B cell (primary cell): ENCODE measurements around the gene SAMM50. TPM values are rescaled to one million over a fixed set of nuclear protein-coding genes. Genes with fewer than 3 reads are reported as not detected.

Source experiments
- ATAC-seq: fragments of 200-7000 bp; cut with Tn5 transposase; one replicate; pipeline ENCODE4 v1.10.0; 2021; ENCODE audit warnings: low read depth, mild to moderate bottlenecking, moderate number of reproducible peaks, moderate library complexity
- CTCF ChIA-PET: fragments of 350-600 bp; sonication (Branson Sonifier 250); formaldehyde crosslinking; loops from one replicate; lab custom pipeline; 2021; ENCODE audit warnings: antibody characterized with exemption, inconsistent platforms; lab: Charles Lee
- POLR2A ChIA-PET: fragments of 350-600 bp; sonication (Branson Sonifier 250); formaldehyde crosslinking; loops from one replicate; lab custom pipeline; 2021; ENCODE audit warnings: antibody characterized with exemption; lab: Charles Lee
- DNase-seq: peaks from one replicate; pipeline ENCODE4 v3.0.0; 2013
- H2AFZ ChIP-seq: 2 replicates; pipeline ENCODE4 v1.6.1; 2012; ENCODE audit warnings: mild to moderate bottlenecking, low read depth, low read length; ENCODE audit not compliant: insufficient read depth, poor library complexity, severe bottlenecking
- H3K27ac ChIP-seq, 2 donors: 1 replicate in 1 of 2; 2 replicates in 1 of 2; pipeline ENCODE4 v1.5.1; 2012 to 2013; ENCODE audit warnings: low read length in 2 of 2, mild to moderate bottlenecking in 2 of 2, moderate library complexity in 1 of 2
- H3K27me3 ChIP-seq, 4 experiments: fragments of 200-600 bp in 1 of 4; sonication (generic) in 1 of 4; replicated peaks in 1 of 4; 1 replicate in 2 of 4; 2 replicates in 2 of 4; pipeline versions ENCODE4 v1.6.1 to v1.7.0; 2013 to 2016; ENCODE audit warnings: low read length in 3 of 4, mild to moderate bottlenecking in 2 of 4, mixed read lengths in 1 of 4, moderate library complexity in 1 of 4; ENCODE audit not compliant: insufficient read depth in 4 of 4, control insufficient read depth in 3 of 4; ENCODE audit errors: control extremely low read depth in 1 of 4
- H3K36me3 ChIP-seq, 2 experiments: replicated peaks in 1 of 2; 1 replicate in 1 of 2; 2 replicates in 1 of 2; pipeline versions ENCODE4 v1.6.1 to v1.7.1; 2013; ENCODE audit warnings: low read length in 1 of 2; ENCODE audit not compliant: insufficient read depth in 2 of 2, control insufficient read depth in 1 of 2; ENCODE audit errors: control extremely low read depth in 1 of 2, extremely low read depth in 1 of 2
- H3K4me1 ChIP-seq, 2 donors: fragments of 200-600 bp in 1 of 2; sonication (generic) in 1 of 2; 1 replicate in 1 of 2; 2 replicates in 1 of 2; pipeline versions ENCODE4 v1.5.1 to v1.6.1; 2013 to 2017; ENCODE audit warnings: low read length in 2 of 2; ENCODE audit not compliant: control insufficient read depth in 2 of 2, insufficient read depth in 2 of 2
- H3K4me2 ChIP-seq: replicated peaks from 2 replicates; pipeline ENCODE3; 2012; ENCODE audit warnings: mild to moderate bottlenecking, low read depth, low read length; ENCODE audit not compliant: poor library complexity, severe bottlenecking
- H3K4me3 ChIP-seq, 5 experiments: fragments of 200-600 bp in 1 of 5; sonication (generic) in 1 of 5; 1 replicate in 3 of 5; 2 replicates in 2 of 5; pipeline versions ENCODE4 v1.5.1 to v1.7.0; 2011 to 2016; ENCODE audit warnings: low read length in 4 of 5, mild to moderate bottlenecking in 4 of 5, low read depth in 2 of 5, control low read depth in 1 of 5, moderate library complexity in 1 of 5; ENCODE audit not compliant: insufficient read depth in 1 of 5; ENCODE audit errors: control extremely low read depth in 1 of 5, extremely low read depth in 1 of 5
- H3K79me2 ChIP-seq: fragments of 200-600 bp; sonication (generic); one replicate; pipeline ENCODE4 v1.6.0; 2016; ENCODE audit warnings: low read length; ENCODE audit not compliant: control insufficient read depth, insufficient read depth
- H3K9ac ChIP-seq: fragments of 200-600 bp; sonication (generic); 2 replicates; pipeline ENCODE4 v1.6.1; 2017; ENCODE audit warnings: mild to moderate bottlenecking, low read length, moderate library complexity
- H3K9me3 ChIP-seq, 3 donors: one replicate each; pipeline versions ENCODE4 v1.6.1 to v1.7.1; 2013; ENCODE audit warnings: low read length in 2 of 3; ENCODE audit not compliant: control insufficient read depth in 2 of 3, insufficient read depth in 1 of 3; ENCODE audit errors: control extremely low read depth in 1 of 3
- H4K20me1 ChIP-seq: 2 replicates; pipeline ENCODE4 v1.6.0; 2012; ENCODE audit warnings: mild to moderate bottlenecking, low read length; ENCODE audit not compliant: insufficient read depth, control insufficient read depth, poor library complexity, severe bottlenecking
- H3K27ac Mint-ChIP-seq: one replicate; pipeline ENCODE4 v1.8.0; 2021; ENCODE audit warnings: mixed read lengths
- H3K27me3 Mint-ChIP-seq: one replicate; pipeline ENCODE4 v1.8.0; 2021; ENCODE audit warnings: mixed read lengths
- H3K4me1 Mint-ChIP-seq: one replicate; pipeline ENCODE4 v1.8.0; 2021; ENCODE audit warnings: mixed read lengths
- H3K4me3 Mint-ChIP-seq: one replicate; pipeline ENCODE4 v1.8.0; 2021; ENCODE audit warnings: mixed read lengths
- H3K9me3 Mint-ChIP-seq: one replicate; pipeline ENCODE4 v1.8.0; 2022; ENCODE audit warnings: mixed read lengths; ENCODE audit not compliant: insufficient read depth
- EZH2 ChIP-seq: IDR thresholded peaks from 2 replicates; pipeline ENCODE4 v1.6.1; 2012; ENCODE audit warnings: borderline replicate concordance, low read depth, mild to moderate bottlenecking, moderate library complexity, low read length; ENCODE audit not compliant: insufficient read depth, poor library complexity, severe bottlenecking
- WGBS: methylation state at CpG from one replicate; pipeline ENCODE4 v1.1.5; 2013; ENCODE audit warnings: missing lambda C conversion rate; ENCODE audit not compliant: insufficient coverage; 5-methylcytosine and 5-hydroxymethylcytosine counted together
- intact Hi-C: fragments of 100-400 bp; cut with micrococcal nuclease; formaldehyde crosslinking; loops from one replicate; pipeline ENCODE4 v1.10.0; 2022
- polyA plus RNA-seq: library from polyadenylated mRNA; depleted of rRNA; stranded (reverse); fragments of >200 nt; gene quantifications from 2 replicates; pipeline ENCODE4 v1.2.3, GENCODE V29; 2012
- total RNA-seq, 2 donors: library from RNA; stranded (reverse); fragments of 120-200 nt in 1 of 2; gene quantifications; 1 replicate in 1 of 2; 2 replicates in 1 of 2; pipeline versions ENCODE4 v1.2.3 to v1.2.4, GENCODE V29; 2013 to 2022
- TF ChIP-seq, protein P1 (sequence below): fragments of 200-600 bp; IDR thresholded peaks from one replicate; pipeline ENCODE4 v1.8.0; 2022; ENCODE audit warnings: antibody characterized with exemption, mild to moderate bottlenecking

Gene SAMM50
- total and polyA plus RNA-seq, 2 donors (not counting 1 experiment from before 2014, with no cell fraction given): 18.8 to 43.2 TPM

DNA sequence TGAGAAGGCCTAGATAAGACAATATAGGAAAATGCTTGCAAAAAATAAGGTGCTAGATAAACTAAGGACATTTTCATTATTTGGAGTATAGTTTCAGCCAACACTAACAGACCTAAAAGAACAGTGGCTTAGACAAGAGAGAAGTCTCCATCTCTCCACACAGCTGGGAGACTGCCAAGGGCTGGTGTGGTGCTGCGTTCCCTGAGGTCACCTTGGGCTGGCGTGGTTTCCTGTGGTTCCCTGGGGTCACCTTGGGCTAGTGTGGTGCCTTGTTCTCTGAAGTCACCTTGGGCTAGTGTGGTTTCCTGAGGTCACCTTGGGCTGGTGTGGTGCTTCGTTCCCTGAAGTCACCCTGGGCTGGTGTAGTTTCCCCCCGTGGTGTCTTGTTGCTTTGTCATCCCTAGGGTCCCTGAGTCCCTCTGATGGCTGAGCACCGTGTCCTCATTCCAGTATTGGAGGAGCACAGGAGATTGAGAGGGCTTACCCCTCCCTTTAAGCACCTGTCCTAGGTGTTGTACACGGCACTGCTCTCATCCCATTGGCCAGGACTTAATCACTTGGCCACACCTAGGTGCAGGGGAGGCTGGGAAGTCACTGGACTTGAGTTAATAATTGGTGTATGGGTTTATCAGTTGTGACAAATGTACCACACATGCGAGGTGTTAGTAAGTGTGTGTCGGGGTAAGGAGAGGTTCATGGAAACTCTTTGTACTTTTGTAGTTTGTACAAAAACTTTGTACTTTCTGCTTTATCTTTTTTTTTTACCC lies 14.9 kb downstream of the SAMM50 start:
- Mint-ChIP-seq H3K9me3 (no peaks in the 10 kb centered on the region), H3K27ac (no peak overlapping the region), H3K27me3 (no peaks in the 10 kb centered on the region), H3K4me1 (no peaks in the 10 kb centered on the region), H3K4me3 (no peak overlapping the region)
- WGBS: 85% methylated on average over 5 of the region's 8 CpGs
- no peak overlapping the region for H3K27ac ChIP-seq
- TF ChIP-seq, protein P1, sequence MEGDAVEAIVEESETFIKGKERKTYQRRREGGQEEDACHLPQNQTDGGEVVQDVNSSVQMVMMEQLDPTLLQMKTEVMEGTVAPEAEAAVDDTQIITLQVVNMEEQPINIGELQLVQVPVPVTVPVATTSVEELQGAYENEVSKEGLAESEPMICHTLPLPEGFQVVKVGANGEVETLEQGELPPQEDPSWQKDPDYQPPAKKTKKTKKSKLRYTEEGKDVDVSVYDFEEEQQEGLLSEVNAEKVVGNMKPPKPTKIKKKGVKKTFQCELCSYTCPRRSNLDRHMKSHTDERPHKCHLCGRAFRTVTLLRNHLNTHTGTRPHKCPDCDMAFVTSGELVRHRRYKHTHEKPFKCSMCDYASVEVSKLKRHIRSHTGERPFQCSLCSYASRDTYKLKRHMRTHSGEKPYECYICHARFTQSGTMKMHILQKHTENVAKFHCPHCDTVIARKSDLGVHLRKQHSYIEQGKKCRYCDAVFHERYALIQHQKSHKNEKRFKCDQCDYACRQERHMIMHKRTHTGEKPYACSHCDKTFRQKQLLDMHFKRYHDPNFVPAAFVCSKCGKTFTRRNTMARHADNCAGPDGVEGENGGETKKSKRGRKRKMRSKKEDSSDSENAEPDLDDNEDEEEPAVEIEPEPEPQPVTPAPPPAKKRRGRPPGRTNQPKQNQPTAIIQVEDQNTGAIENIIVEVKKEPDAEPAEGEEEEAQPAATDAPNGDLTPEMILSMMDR: no peak
- TF ChIP-seq EZH2: no peak
- ATAC-seq: no peak
- H3K36me3 ChIP-seq: peaks cover 2 to 82% of the 10 kb centered on the region in 2 experiments
- no peak for DNase-seq
- H3K79me2 ChIP-seq: peaks cover 33% of the 10 kb centered on the region
- CTCF ChIA-PET: no interaction called here
- intact Hi-C loops: no loop called here
- no peak overlapping the region for H2AFZ ChIP-seq
- POLR2A ChIA-PET: no interaction called here
- H3K4me2 ChIP-seq: no peak overlapping the region
- H3K4me3 ChIP-seq: no peak overlapping the region
- no peaks in the 10 kb centered on the region for H3K4me1 ChIP-seq
- no peak overlapping the region for H3K9ac ChIP-seq
- H4K20me1 ChIP-seq: peaks cover 24% of the 10 kb centered on the region
- no peaks in the 10 kb centered on the region for H3K9me3 ChIP-seq
- H3K27me3 ChIP-seq: no peaks in the 10 kb centered on the region

DNA sequence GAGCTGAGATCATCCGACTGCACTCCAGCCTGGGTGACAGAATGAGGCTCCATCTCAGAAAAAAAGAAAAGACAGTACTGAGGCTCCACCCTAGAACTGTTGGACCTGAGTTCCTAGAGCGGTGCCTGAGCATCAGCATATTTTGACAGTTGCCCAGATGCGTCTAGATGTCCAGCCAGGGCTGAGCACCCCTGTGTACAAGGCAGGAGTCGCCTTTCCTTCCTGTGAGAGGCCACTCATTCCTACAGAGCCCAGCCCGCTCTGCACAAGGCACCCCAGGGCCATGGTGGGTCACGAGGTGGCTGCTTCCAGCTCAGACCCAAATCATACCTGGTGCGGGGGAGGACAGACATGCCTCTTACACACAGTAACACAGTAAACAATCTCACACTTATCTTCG lies 15.9 kb downstream of the SAMM50 start:
- Histone ChIP-seq H3K4me1 (no peaks in the 10 kb centered on the region), H3K36me3 (peaks cover 2 to 81% of the 10 kb centered on the region in 2 experiments), H3K9ac (no peak overlapping the region), H3K4me2 (no peak overlapping the region), H3K27me3 (no peaks in the 10 kb centered on the region), H3K79me2 (peaks cover 33% of the 10 kb centered on the region), H4K20me1 (peaks cover 24% of the 10 kb centered on the region), H2AFZ (no peak overlapping the region), H3K4me3 (no peak overlapping the region), H3K9me3 (no peaks in the 10 kb centered on the region), H3K27ac (no peak overlapping the region)
- ChIA-PET CTCF (interaction anchor here (0.6 kb wide), 1 partner anchor 110 kb away, joined by 3 read pairs; no protein-coding TSS in a partner anchor), POLR2A (no interaction called here)
- WGBS: 96% methylated on average over 5 of the region's 8 CpGs
- intact Hi-C loops: no loop called here
- TF ChIP-seq, protein P1: no peak
- no peak for TF ChIP-seq EZH2
- Mint-ChIP-seq H3K4me3 (no peak overlapping the region), H3K4me1 (no peaks in the 10 kb centered on the region), H3K9me3 (no peaks in the 10 kb centered on the region), H3K27ac (no peak overlapping the region), H3K27me3 (no peaks in the 10 kb centered on the region)
- no peak for ATAC-seq
- DNase-seq: no peak
